ENCODE measurements around the gene NEO1. TPM values are rescaled to one million over a fixed set of nuclear protein-coding genes. Genes with fewer than 3 reads are reported as not detected.

NEO1 gene
- total and polyA plus RNA-seq, 4 donors = 1.6 to 9.9 (median 5.8) TPM

GRCh38 chr15:73249499-73249898 is 197.2 kb downstream of the NEO1 start:
- H3K9me3 ChIP-seq (ENCODE audit: control insufficient read depth in 4 of 4, low read length in 3 of 4) = no peaks in the 10 kb centered on the region
- H3K36me3 ChIP-seq (ENCODE audit: control insufficient read depth in 4 of 4, insufficient read depth in 3 of 4, low read depth in 1 of 4, low read length in 3 of 4) = peaks cover 0 to 4% (median under 1%) of the 10 kb centered on the region in 4 donors
- 93% methylated on average over 4 of the region's 4 CpGs for WGBS
- DNase-seq (ENCODE audit: low spot score) = no peak
- no peak overlapping the region for H3K4me3 ChIP-seq (ENCODE audit: low read depth in 1 of 3, low read length in 3 of 3)
- no peaks in the 10 kb centered on the region for H3K27me3 ChIP-seq (ENCODE audit: control insufficient read depth in 4 of 4, insufficient read depth in 4 of 4, low read length in 3 of 4)
- TF ChIP-seq RXRA (IDR thresholded peaks at IDR 0.05) = no peak
- H3K4me1 ChIP-seq (ENCODE audit: control insufficient read depth in 4 of 4, insufficient read depth in 4 of 4, low read length in 3 of 4) = no peaks in the 10 kb centered on the region
- no peak overlapping the region for H3K9ac ChIP-seq (ENCODE audit: low read depth in 1 of 2, low read length in 2 of 2)
- H3K27ac ChIP-seq (ENCODE audit: low read depth in 1 of 2, low read length in 2 of 2) = no peak overlapping the region

- 96% methylated on average over 6 of the region's 6 CpGs for WGBS
- no peaks in the 10 kb centered on the region for H3K4me1 ChIP-seq (ENCODE audit: control insufficient read depth in 4 of 4, insufficient read depth in 4 of 4, low read length in 3 of 4)
- TF ChIP-seq HNF4A (conservative IDR thresholded peaks at IDR 0.05) = no peak
- no peak for TF ChIP-seq ZBTB33 (IDR thresholded peaks at IDR 0.05)
- TF ChIP-seq TAF1 (conservative IDR thresholded peaks at IDR 0.05) = no peak
- no peak for TF ChIP-seq RXRA (IDR thresholded peaks at IDR 0.05)
- no peak for TF ChIP-seq ATF3 (IDR thresholded peaks at IDR 0.05)
- TF ChIP-seq SP1 (IDR thresholded peaks at IDR 0.05) = no peak
- TF ChIP-seq RAD21 (IDR thresholded peaks at IDR 0.05) = no peak
- TF ChIP-seq FOXA2 (IDR thresholded peaks at IDR 0.05) = no peak
- no peak for TF ChIP-seq GABPA (IDR thresholded peaks at IDR 0.05 in 1 of 2, conservative IDR thresholded peaks at IDR 0.05 in 1 of 2)
- no peak for TF ChIP-seq YY1 (IDR thresholded peaks at IDR 0.05)
- TF ChIP-seq JUND (IDR thresholded peaks at IDR 0.05) = no peak
- no peak for TF ChIP-seq EGR1 (IDR thresholded peaks at IDR 0.05; ENCODE audit: low read depth in 2 of 2)
- TF ChIP-seq MAX (IDR thresholded peaks at IDR 0.05) = no peak
- TF ChIP-seq NR2F2 (IDR thresholded peaks at IDR 0.05) = no peak
- TF ChIP-seq CTCF (IDR thresholded peaks at IDR 0.05; ENCODE audit: low read depth, low read length, missing input control) = no peak
- no peak for TF ChIP-seq HNF4G (IDR thresholded peaks at IDR 0.05)
Measured at GRCh38 chr15:73254598-73254997, 202.3 kb downstream of the NEO1 start.

More at GRCh38 chr15:73254598-73254997, 202.3 kb downstream of the NEO1 start:
- no peaks in the 10 kb centered on the region for H3K9me3 ChIP-seq (ENCODE audit: control insufficient read depth in 4 of 4, low read length in 3 of 4)
- no peak overlapping the region for H3K27ac ChIP-seq (ENCODE audit: low read depth in 1 of 2, low read length in 2 of 2)
- peaks cover 0 to 16% (median 4%) of the 10 kb centered on the region in 4 donors for H3K36me3 ChIP-seq (ENCODE audit: control insufficient read depth in 4 of 4, insufficient read depth in 3 of 4, low read depth in 1 of 4, low read length in 3 of 4)
- no peak overlapping the region for H3K9ac ChIP-seq (ENCODE audit: low read depth in 1 of 2, low read length in 2 of 2)
- no peaks in the 10 kb centered on the region for H3K27me3 ChIP-seq (ENCODE audit: control insufficient read depth in 4 of 4, insufficient read depth in 4 of 4, low read length in 3 of 4)
- no peak overlapping the region for H3K4me3 ChIP-seq (ENCODE audit: low read depth in 1 of 3, low read length in 3 of 3)
- no peak for DNase-seq (ENCODE audit: low spot score)
